Fibroblast of lung (primary cell): ENCODE data around the gene ANKRD17. TPM values are rescaled to one million over a fixed set of nuclear protein-coding genes. Genes with fewer than 3 reads are reported as not detected.
A peak's percentile ranks its signal among the peaks of the same experiment; 100 is the strongest.

ENCODE experiments used
- DNase-seq, 2 donors: peaks; one replicate each; pipeline versions ENCODE4 v3.0.0 to v3.0.0-alpha.2; 2010; ENCODE audit warnings: low read depth in 2 of 2
- H2AFZ ChIP-seq: 2 replicates; pipeline ENCODE4 v1.5.1; 2012; ENCODE audit warnings: low read length, control low read depth, inconsistent platforms
- H3K27ac ChIP-seq: 2 replicates; pipeline ENCODE4 v1.5.1; 2011; ENCODE audit warnings: low read length, control low read depth; ENCODE audit not compliant: insufficient read depth
- H3K27me3 ChIP-seq: 2 replicates; pipeline ENCODE4 v1.5.1; 2011; ENCODE audit warnings: mild to moderate bottlenecking, low read length; ENCODE audit not compliant: control insufficient read depth, insufficient read depth
- H3K36me3 ChIP-seq: 2 replicates; pipeline ENCODE4 v1.5.1; 2011; ENCODE audit warnings: low read length; ENCODE audit not compliant: control insufficient read depth, insufficient read depth
- H3K4me1 ChIP-seq: 2 replicates; pipeline ENCODE4 v1.5.1; 2011; ENCODE audit warnings: low read length; ENCODE audit not compliant: control insufficient read depth, insufficient read depth; ENCODE audit errors: extremely low read depth
- H3K4me2 ChIP-seq: 2 replicates; pipeline ENCODE4 v1.5.1; 2011; ENCODE audit warnings: low read length, control low read depth; ENCODE audit not compliant: insufficient read depth; ENCODE audit errors: extremely low read depth
- H3K4me3 ChIP-seq, 4 experiments: fragments of 200-600 bp in 1 of 4; sonication (generic) in 1 of 4; replicated peaks in 1 of 4; 2 replicates each; pipeline ENCODE4 v1.5.1; 2011 to 2016; ENCODE audit warnings: low read length in 4 of 4, low read depth in 3 of 4, mild to moderate bottlenecking in 3 of 4, control low read depth in 2 of 4, inconsistent platforms in 1 of 4, mixed read lengths in 1 of 4; ENCODE audit not compliant: insufficient read depth in 1 of 4; ENCODE audit errors: control extremely low read depth in 1 of 4
- H3K79me2 ChIP-seq: 2 replicates; pipeline ENCODE4 v1.5.1; 2012; ENCODE audit warnings: mild to moderate bottlenecking, low read length, inconsistent platforms; ENCODE audit not compliant: control insufficient read depth, insufficient read depth
- H3K9ac ChIP-seq: 2 replicates; pipeline ENCODE4 v1.5.1; 2011; ENCODE audit warnings: mild to moderate bottlenecking, low read length, control low read depth; ENCODE audit not compliant: insufficient read depth
- H3K9me3 ChIP-seq: 2 replicates; pipeline ENCODE4 v1.5.1; 2012; ENCODE audit warnings: low read depth, low read length; ENCODE audit not compliant: control insufficient read depth, insufficient read depth
- H4K20me1 ChIP-seq: 2 replicates; pipeline ENCODE4 v1.5.1; 2011; ENCODE audit warnings: low read length; ENCODE audit not compliant: control insufficient read depth, insufficient read depth; ENCODE audit errors: extremely low read depth
- CTCF ChIP-seq, 2 donors: IDR thresholded peaks in 1 of 2; conservative IDR thresholded peaks in 1 of 2; 1 replicate in 1 of 2; 2 replicates in 1 of 2; pipeline ENCODE4 v1.5.1; 2011 to 2012; ENCODE audit warnings: low read length in 2 of 2, control low read depth in 1 of 2, inconsistent platforms in 1 of 2, low read depth in 1 of 2, mild to moderate bottlenecking in 1 of 2
- EZH2 ChIP-seq: IDR thresholded peaks from 2 replicates; pipeline ENCODE4 v1.5.1; 2012; ENCODE audit warnings: low read length, control low read depth, mild to moderate bottlenecking; ENCODE audit errors: missing control alignments
- polyA plus RNA-seq, 2 donors: library from polyadenylated mRNA; depleted of rRNA in 1 of 2; stranded (reverse) in 1 of 2; unstranded in 1 of 2; fragments of >200 nt; gene quantifications; 2 replicates each; pipeline ENCODE4 v1.2.1, GENCODE V29; 2011 to 2012; ENCODE audit warnings: missing spikeins in 1 of 2
- total RNA-seq: library from RNA; depleted of rRNA; stranded (reverse); fragments of >200 nt; gene quantifications from 2 replicates; pipeline ENCODE4 v1.2.1, GENCODE V29; 2014

ANKRD17 gene
- total and polyA plus RNA-seq, 2 donors (not counting 1 experiment from before 2014, with no cell fraction given): 46.2 to 54.6 TPM

- H4K20me1 ChIP-seq: no peaks in the 10 kb centered on the region
- H3K4me1 ChIP-seq: peaks cover 2% of the 10 kb centered on the region
Observed at GRCh38 chr4:73223258-73223650, 35.3 kb downstream of the ANKRD17 start.

GRCh38 chr4:73222466-73223257, 35.9 kb downstream of the ANKRD17 start:
- peak overlapping the region; percentile 70 to 96 (median 84) for H3K4me3 ChIP-seq
- peak overlapping the region; percentile 75 for H2AFZ ChIP-seq
- H3K79me2 ChIP-seq: peaks cover 65% of the 10 kb centered on the region
- H3K4me1 ChIP-seq: peaks cover 2% of the 10 kb centered on the region
- H3K9ac ChIP-seq: peak overlapping the region; percentile 77
- DNase-seq: peak; percentile 96 to 97
- H4K20me1 ChIP-seq: no peaks in the 10 kb centered on the region
- H3K27me3 ChIP-seq: no peaks in the 10 kb centered on the region
- H3K27ac ChIP-seq: peak overlapping the region; percentile 82
- H3K9me3 ChIP-seq: no peaks in the 10 kb centered on the region
- TF ChIP-seq EZH2 (no peak), CTCF (conservative IDR thresholded peaks at IDR 0.05 in 1 of 2, IDR thresholded peaks at IDR 0.05 in 1 of 2; ENCODE audit: low read depth in 1 of 2, low read length in 2 of 2) (no peak)
- H3K4me2 ChIP-seq: peak overlapping the region; percentile 84
- H3K36me3 ChIP-seq: no peaks in the 10 kb centered on the region

More at GRCh38 chr4:73223258-73223650, 35.3 kb downstream of the ANKRD17 start:
- Histone ChIP-seq H3K9ac (no peak overlapping the region), H3K4me3 (peak overlapping the region in 3 of 4 experiments; percentile 73 to 96 (median 94)), H2AFZ (no peak overlapping the region), H3K4me2 (peak overlapping the region; percentile 4), H3K9me3 (no peaks in the 10 kb centered on the region), H3K27me3 (no peaks in the 10 kb centered on the region), H3K79me2 (peaks cover 59% of the 10 kb centered on the region), H3K36me3 (no peaks in the 10 kb centered on the region), H3K27ac (peak overlapping the region; percentile 82)
- TF ChIP-seq CTCF (conservative IDR thresholded peaks at IDR 0.05 in 1 of 2, IDR thresholded peaks at IDR 0.05 in 1 of 2; ENCODE audit: low read depth in 1 of 2, low read length in 2 of 2) (no peak), EZH2 (no peak)
- DNase-seq: no peak

DNA sequence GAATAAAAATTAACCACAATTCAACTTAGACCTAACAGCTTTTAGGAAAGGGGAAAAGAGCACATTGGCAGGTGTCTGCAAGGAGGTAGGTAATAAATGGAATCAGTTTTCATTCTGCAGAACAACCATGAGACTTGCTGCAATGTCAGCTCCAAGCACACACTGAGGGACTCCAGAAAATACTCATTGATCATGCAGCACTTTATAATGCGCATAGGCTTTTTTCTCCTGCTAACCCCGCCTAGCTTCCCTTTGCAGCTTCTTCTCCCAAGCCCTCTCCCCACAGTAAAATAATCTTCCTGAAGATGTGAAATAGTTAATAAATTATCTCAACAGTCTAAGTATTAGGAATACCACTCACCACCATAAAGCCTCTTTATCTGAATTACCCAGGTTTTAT, 36.9 kb downstream of the ANKRD17 start:
- H3K4me3 ChIP-seq: peak overlapping the region; percentile 0 to 96 (median 84)

More for the DNA sequence above, 36.9 kb downstream of the ANKRD17 start:
- Histone ChIP-seq H3K36me3 (no peaks in the 10 kb centered on the region), H2AFZ (no peak overlapping the region), H3K79me2 (peaks cover 69% of the 10 kb centered on the region), H3K4me2 (peak overlapping the region; percentile 84), H3K4me1 (peaks cover 2% of the 10 kb centered on the region), H3K27ac (no peak overlapping the region), H4K20me1 (no peaks in the 10 kb centered on the region), H3K9ac (no peak overlapping the region), H3K27me3 (no peaks in the 10 kb centered on the region), H3K9me3 (no peaks in the 10 kb centered on the region)
- no peak for TF ChIP-seq EZH2
- no peak for TF ChIP-seq CTCF (conservative IDR thresholded peaks at IDR 0.05 in 1 of 2, IDR thresholded peaks at IDR 0.05 in 1 of 2; ENCODE audit: low read depth in 1 of 2, low read length in 2 of 2)
- no peak for DNase-seq
